GM21447 (cell line): ENCODE results near the gene DQX1.

Experiments
- ATAC-seq: cut with Tn5 transposase; IDR thresholded peaks from one replicate; pipeline ENCODE4 v1.9.1; 2021; ENCODE audit not compliant: unreplicated experiment

Gene DQX1

DNA sequence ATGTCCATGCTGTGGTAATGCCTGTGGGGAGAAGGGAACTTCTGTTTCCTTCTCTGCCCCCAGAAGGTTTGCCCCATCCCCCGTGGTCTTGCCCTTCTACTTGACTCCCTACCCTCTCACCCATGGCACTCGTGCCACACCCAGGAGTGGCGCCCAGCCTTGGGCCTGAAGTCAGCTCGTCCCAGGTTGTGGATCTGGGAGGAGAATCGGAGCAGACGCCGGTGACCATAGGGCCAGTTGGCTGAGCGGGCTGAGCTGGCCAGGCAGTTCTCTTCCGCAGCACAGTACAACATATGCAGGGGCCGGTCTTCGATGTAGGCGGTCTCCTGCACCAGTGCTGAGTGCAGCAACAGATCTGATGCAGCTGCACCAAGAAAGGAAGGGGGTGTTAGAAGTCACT is 8.4 kb upstream of the DQX1 start:
- ATAC-seq = no peak

DNA sequence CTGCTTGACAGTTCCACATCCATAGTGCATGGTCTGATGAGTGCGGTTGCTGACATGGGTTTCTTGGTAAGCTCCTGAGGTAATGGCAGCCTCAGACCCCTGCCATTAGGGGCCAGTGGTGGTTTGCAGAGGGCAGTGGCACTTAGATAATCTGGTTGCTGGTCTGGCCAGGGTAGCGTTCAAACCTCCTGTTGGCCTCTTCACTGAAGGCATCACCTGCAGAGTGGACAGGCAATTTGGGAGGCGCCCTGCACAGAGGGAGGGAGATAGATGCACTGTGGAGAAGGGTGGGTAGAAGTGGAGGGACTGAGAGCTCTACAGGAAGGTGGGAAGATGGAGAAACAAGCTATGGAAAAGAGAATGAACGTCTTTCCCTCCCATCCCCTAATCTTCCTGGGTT is 7.4 kb upstream of the DQX1 start:
- ATAC-seq = no peak

DNA sequence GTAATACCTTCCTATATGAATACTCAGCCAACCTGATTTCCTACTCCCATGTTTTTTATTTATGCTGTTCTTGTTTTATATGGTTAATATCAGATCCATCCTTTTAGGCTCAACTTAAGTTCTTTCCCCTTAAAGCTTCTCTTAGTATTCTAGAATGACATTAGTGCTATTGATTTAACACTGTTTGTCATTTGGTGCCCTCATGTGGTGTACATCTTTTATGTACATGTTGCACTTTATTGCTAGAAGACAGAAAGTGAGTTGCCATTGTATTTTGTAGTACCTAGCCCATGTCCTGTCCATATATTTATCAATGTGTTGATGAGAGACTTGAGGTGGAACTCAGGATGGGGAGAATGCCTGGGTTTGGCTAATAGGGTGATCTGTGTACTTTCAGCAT is 6.2 kb upstream of the DQX1 start:
- no peak for ATAC-seq

DNA sequence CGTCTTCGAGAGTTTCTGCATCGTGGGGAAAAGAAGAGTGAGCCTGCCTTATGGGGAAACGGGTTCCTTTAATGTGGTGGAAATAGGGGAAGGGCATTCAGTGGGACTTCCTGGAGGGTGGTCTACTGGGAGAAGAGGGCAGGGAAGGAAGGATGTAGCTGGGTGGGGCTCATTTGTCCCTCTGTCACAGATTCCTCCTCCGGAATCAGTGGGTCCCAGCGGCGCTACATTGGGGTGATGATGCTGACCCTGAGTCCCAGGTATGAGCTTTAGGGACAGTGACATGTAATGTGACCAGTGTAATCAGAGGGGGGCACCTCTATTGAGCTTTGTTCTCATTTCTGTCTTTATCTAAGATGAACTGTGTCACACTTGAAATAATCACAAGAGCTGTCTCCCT is 5.6 kb upstream of the DQX1 start:
- no peak for ATAC-seq

DNA sequence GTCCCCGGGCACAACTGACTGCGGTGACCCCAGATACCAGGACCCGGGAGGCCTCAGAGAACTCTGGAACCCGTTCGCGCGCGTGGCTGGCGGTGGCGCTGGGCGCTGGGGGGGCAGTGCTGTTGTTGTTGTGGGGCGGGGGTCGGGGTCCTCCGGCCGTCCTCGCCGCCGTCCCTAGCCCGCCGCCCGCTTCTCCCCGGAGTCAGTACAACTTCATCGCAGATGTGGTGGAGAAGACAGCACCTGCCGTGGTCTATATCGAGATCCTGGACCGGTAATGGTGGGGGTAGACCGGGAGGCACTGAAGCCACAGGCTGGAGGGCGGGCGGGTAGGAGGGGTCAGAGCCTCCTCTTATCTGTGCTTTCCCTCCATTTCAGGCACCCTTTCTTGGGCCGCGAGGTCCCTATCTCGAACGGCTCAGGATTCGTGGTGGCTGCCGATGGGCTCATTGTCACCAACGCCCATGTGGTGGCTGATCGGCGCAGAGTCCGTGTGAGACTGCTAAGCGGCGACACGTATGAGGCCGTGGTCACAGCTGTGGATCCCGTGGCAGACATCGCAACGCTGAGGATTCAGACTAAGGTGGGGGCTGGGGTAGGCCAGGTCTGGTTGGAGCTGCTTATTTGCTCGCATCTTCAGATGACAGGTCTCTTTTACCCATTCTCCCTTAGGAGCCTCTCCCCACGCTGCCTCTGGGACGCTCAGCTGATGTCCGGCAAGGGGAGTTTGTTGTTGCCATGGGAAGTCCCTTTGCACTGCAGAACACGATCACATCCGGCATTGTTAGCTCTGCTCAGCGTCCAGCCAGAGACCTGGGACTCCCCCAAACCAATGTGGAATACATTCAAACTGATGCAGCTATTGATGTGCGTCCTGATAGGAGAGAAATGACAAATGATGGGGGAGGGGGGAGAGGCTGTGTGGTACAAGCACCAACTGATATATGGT is 4.5 kb upstream of the DQX1 start:
- ATAC-seq = peak; percentile 39

DNA sequence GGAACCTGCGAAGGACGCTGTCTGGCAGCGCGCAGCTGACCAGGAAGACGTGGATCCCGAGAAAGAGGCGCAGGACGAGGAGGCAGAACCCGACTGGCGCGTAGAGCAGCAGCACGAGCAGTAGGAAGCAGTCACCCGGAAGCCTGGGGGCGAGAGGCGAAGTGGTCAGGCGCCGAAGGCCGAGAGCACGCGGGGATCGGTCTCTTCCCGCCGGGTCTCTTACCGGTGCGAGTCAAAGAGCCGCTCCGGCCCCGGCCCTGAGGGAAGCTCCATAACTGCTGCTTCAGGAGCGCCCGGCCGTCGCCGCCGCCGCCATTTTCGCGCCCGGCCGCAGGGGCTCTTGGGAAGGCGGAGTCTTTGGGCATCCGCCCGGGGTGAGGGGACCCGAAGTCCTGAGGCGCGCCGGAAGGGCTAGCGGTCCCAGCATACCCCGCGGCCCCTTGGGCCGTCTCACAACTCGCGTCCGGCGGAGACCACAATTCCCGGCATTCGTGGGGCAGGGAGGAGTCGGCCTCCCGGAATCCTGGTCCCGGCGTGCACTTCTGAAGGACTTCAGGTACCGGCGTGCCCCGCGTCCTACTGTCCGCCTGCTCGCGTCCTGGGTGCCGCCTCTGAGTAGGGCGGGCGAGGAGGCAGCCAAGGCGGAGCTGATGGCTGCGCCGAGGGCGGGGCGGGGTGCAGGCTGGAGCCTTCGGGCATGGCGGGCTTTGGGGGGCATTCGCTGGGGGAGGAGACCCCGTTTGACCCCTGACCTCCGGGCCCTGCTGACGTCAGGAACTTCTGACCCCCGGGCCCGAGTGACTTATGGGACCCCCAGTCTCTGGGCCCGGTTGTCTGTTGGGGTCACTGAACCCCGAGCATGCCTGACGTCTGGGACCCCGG is 3.6 kb upstream of the DQX1 start, which contains the start of the genes AUP1 and HTRA2:
Gene AUP1 (minus strand): TSS at position 350 of the 882 bp plus-strand sequence. CDS start 77 bp downstream, at position 273.
Gene HTRA2 (plus strand): TSS at position 577 of the 882 bp plus-strand sequence. CDS start 74 bp downstream, at position 651.
- peak; percentile 73 for ATAC-seq

DNA sequence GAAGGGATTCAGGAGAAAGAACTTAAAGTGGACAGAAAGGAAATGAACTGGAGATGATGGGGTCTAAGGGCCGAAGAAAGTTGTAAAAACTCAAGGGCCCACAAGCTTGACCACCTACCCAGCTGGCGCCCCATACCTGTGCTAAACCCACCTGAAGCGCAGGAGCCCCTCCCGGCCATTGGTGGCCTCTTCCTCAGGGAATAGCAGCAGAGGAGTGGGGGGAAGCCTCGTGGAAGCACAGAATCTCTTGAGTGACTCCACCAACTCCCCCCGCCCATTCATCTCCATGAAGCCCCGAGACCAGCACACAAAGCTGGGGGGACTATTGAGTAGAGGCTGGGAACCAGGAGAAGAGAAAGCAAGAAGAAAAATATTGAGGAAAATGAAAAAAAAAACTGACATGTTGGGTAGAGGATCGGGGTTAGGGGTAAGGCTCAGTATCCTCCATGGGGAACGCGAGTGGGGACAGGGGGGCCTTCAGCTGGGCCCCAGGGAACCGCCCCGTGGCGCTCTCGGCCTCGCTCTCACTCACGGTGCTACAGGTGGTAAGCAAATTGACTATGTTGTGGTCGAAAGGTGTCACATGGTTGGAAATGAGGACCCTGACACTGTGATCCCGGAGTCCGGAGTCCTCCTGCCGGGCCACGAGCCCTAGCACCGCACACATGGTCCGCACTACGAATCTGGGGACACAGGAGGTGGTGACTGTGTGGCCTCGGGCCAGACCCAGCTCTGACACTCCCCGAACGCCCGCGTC is 2.7 kb upstream of the DQX1 start:
- peak; percentile 8 for ATAC-seq

DNA sequence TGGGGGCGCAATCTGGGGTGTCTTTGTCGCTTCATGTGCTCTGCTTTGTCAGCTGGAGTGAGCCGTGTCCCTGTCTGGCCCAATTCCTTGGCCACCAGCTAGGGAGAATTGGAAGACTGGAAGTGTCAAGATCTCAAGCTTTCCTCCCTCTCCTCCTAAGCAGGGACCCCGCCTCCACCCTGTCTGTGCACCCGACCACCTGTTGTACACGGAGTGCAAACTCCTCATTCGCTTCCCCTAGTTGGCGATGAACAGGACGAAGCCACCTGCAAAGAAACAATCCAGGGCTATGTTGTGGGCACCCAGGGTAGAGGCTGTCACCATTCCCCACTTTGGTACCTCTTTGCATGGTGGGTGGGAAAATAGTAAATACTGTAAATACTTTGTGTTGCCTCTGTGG is 1.7 kb upstream of the DQX1 start:
- ATAC-seq = no peak

DNA sequence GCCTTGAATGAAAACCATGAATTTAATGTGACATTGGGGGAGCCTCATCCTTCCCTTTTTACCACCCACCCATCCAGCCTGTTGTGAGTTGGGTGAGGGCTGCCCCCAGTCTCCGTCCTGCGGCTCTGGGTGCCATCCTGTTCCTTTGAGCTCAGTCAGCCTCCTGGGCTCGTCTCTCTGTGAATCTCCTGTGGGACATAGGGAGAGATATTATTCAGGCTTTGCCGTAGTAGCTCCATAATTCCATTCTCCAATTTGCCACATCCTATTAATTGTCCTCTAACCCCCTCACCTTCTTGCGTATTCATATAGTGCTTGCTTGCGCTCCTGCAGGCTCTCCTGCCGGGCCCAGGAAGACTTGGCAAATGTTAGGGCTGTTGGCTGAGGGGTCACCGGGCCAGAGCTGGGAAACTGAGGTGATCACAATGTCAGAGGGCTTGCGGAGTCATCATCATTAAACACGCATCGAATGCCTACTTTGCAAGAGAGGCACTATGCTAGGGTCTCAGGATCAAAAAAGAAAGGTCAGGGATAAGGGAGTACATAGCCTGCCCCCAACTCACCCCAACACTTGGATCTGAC is 709 bp upstream of the DQX1 start:
- ATAC-seq = no peak

DNA sequence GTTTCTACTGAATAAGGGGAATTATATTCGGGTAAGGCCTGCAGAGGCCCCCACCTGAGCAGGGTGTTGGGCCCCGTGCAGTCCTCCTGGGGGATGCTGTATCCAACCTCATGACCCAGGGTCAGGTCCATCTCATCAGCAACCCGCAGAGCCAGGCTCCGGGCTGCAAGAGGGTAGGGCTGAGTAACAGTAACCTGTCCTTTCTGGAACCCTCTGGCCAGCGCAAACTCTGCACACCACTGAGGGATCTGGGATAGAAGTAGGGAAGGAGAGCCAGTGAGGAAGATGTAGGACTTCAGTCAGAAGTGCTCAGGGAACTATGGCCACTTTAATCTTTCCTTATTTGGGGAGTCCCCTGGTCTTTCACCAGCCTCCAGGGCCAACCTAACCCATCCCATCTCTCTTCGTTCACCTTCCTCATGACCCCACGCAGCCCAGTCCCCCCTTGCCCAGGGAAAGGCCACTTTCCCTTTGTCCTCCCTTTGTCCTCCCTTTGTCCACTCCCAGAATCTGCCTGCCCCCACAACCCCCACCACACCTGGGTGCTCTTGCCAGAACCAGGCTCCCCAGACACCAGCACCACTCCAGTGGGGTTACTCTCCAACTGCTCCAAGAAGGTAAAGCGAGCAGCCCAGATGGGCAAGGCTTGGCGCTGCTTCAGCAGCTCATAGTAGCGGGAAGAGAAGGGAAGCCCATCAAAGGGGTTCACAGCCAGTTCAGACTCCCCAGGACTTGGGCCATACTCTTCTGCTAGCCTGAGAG is 895 bp downstream of the DQX1 start:
- no peak for ATAC-seq

DNA sequence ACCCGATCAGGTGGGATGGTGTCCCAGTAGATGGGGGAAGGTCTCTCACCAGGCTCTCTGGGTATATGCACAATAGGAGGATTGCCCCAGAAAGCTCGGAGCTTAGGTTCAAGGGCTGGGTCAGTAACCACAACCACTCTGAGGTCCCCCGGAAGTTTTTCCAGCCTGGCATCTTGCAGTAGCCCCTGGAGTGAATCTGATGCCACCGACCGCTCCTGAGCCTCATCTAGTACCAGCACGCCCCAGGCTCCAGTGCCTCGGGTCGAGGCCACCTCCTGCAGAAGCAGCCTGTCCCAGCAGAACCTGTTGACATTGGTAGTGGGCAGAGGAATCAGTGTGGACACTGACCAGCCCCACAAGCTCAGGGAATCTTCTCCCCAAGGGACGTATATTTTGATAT is 2.0 kb downstream of the DQX1 start:
- ATAC-seq = no peak

DNA sequence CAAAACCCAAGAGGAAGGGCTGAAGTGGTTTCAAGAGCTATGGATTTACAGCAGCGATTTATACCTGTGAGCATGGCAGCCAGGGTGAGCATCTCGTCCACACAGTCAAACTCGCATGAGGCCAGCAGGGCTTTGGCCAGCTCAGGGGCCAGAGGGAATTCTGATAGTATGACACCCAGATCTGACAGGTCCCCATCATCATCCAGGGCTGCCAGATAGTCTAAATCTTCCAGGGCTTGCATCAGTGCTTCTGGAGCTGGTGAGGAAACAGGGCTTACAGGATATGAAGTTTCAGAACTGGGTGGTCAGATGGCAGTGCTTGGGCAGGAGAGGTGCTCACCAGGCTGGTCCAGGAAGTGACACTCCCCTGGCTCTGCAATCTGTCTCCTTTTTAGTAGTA is 3.5 kb downstream of the DQX1 start:
- no peak for ATAC-seq

DNA sequence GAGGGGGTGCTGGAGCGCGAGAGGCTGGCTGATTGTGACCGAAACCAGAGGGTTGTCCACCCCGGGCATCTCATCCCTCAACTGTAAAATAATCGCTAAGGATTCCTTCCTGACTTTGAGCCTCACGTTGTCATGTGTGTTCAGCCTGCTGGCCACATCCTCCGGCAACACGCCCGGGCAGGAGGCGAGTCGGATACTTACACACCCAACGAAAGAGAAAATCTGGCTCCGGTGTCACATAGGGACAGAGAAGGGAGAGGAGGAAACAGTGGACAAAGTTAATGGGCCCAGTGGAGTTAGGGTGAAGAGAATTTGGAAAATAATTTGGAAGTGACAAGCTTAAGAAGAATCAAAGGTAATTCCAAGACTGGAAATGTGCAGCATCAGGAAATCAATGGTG is 9.4 kb downstream of the DQX1 start:
- no peak for ATAC-seq

DNA sequence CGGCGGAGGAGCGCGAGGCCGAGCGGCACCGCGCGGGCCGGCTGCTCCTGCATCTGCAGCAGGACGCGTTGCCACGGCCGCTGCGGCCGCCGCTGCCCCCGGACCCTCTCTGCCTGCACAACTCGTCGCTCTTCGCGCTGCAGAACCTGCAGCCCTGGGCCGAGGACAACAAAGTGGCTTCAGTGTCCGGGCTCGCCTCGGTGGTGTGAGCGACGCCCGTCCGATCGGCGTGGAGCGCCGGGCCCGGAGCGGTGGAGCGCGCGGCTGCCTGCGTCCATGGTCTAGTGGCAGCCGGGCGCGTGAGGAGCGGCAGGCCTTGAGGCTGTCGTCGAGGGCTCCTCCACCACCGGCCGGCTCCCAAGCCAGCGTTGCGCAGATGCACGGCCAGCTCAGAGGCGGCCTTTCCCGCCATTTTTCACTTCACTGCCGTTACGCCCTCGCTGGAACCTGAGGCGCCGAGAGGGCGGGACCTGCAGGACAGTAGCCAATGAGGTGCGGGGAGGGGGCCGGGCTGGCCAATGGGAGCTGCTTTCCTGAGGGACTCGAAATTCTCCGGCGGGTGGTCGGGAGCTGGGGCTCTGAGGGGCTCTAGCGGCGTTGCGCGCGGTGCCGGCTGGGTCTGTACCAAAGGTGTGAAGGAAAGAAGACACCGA is 9.9 kb downstream of the DQX1 start:
- ATAC-seq = no peak

DNA sequence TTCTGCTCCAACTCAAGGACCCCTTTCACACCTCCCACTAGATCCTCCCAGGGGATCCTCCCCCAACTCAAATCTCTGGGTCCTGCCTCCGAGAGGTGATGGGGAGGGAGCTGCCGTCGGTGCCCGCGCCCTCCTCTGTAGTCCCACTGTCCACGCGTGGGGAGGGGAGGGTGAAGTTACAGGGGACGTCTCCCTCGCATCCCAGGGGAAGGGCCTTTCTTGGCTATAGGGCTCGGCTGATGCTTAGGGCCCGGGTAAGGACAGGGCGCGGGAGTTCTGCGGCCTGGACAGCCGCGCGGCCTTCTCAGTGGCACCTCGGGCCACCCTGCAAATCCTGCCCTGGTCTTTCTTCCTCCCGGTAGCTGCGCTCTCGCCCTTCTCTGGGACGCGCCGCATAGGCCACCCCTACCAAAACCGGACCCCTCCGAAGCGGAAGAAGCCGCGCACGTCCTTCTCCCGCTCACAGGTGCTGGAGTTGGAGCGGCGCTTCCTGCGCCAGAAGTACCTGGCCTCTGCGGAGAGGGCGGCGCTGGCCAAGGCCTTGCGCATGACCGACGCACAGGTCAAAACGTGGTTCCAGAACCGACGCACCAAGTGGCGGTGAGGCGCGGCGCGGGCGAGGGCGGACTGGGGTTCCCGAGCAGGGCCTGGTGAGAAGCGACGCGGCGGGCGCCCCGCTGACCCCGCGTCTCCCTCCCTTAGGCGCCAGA is 10.6 kb downstream of the DQX1 start:
- ATAC-seq = no peak

DNA sequence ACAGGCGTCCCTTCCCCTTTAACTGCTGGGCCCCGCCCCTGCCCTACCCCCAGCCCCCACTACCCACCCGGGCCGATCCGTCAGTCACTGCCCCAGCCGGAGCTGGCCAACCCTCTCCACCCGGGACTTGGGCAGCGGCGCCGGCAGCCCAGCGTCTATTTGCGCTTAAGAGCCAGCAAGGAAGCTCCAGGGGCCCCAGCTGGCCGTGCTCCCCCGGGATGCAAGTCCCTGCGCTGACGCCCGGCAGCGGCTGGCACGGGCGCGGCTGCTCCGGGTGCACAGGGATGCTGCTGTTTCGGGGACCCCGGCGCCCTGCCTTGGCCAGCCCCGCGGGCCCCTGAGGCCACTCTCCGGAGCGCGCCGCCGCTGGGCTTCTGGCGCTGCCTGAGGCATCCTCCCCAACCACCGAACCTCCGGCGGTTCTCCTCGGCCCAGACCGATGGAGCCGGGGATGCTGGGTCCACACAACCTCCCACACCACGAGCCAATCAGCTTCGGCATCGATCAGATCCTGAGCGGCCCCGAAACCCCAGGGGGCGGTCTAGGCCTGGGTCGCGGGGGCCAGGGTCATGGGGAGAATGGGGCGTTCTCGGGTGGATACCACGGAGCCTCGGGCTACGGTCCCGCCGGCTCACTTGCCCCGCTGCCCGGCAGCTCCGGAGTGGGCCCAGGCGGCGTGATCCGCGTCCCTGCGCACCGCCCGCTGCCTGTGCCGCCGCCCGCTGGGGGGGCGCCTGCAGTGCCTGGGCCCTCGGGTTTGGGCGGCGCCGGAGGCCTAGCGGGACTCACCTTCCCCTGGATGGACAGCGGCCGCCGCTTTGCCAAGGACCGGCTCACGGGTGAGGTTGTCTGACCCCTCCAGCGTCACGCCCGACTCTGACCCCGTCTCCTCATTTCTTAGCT is 11.4 kb downstream of the DQX1 start, which contains the start of gene TLX2:
Gene TLX2 (plus strand): TSS at position 83 of the 903 bp plus-strand sequence. CDS start 357 bp downstream, at position 440.
- ATAC-seq = no peak

DNA sequence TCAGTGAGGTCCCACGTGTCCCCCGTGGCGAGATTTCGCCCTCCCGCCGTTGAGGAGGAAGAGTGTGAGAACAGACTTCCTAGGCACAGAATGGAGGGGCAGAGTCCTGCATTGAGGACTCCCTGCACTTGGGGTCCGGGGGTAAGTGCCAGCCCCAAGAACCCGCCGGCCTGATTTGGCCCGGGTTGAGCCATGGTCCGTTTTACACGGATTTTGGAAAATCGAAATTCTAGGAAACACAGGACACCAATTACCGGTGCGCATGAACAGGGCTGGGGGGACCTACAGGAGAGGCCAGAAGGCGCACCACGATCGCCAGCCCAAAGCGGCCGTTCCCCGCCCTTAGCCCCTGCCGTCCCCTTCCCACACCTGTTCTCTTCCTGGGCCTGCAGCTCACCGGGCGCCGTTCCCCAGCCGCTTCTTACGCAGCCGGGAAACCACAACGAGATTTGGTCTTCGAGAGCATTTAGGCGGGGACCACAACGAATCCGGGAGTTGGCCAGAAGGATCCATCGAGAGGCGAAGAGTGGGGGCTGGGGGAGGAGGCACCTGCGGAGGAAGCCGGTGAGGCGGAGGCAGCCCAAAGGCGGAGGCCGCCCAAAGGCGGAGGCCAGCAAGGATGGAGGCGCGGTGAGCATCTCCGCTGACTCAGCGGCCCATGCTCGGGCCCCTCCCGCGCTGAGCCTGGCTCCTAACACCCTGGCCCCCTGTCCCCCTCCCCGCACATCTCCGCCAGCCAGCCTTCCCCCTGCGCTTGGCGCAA is 12.2 kb downstream of the DQX1 start:
- no peak for ATAC-seq
